MM.1S (cell line): ENCODE measurements around the gene CA10.

Experiments
- DNase-seq: peaks from one replicate; pipeline ENCODE4 v3.0.0-alpha.2; 2015
- H2AFZ ChIP-seq: fragments of 300-600 bp; sonication (generic); 2 replicates; pipeline ENCODE4 v1.6.0; 2016; ENCODE audit warnings: antibody characterized with exemption, low read length
- H3F3A ChIP-seq: fragments of 300-600 bp; sonication (generic); 2 replicates; pipeline ENCODE4 v1.6.1; 2016; ENCODE audit warnings: mild to moderate bottlenecking, antibody characterized with exemption, low read length, moderate library complexity, mixed read lengths; ENCODE audit not compliant: insufficient read depth
- H3K27ac ChIP-seq: fragments of 300-600 bp; sonication (generic); 2 replicates; pipeline ENCODE4 v1.5.1; 2016; ENCODE audit warnings: mild to moderate bottlenecking, low read length
- H3K27me3 ChIP-seq: fragments of 300-600 bp; sonication (generic); replicated peaks from 2 replicates; pipeline ENCODE4 v1.6.0; 2016; ENCODE audit warnings: low read length; ENCODE audit not compliant: insufficient read depth
- H3K36me3 ChIP-seq: fragments of 300-600 bp; sonication (generic); replicated peaks from 2 replicates; pipeline ENCODE4 v1.6.1; 2016; ENCODE audit warnings: mild to moderate bottlenecking, low read length, mixed read lengths; ENCODE audit not compliant: insufficient read depth
- H3K4me1 ChIP-seq: fragments of 300-600 bp; sonication (generic); 2 replicates; pipeline ENCODE4 v1.6.1; 2016; ENCODE audit warnings: low read length, mixed read lengths
- H3K4me2 ChIP-seq: fragments of 300-600 bp; sonication (generic); 2 replicates; pipeline ENCODE4 v1.6.0; 2016; ENCODE audit warnings: low read depth, low read length
- H3K4me3 ChIP-seq: fragments of 300-600 bp; sonication (generic); 2 replicates; pipeline ENCODE4 v1.5.1; 2016; ENCODE audit warnings: low read length, mixed read lengths
- H3K79me2 ChIP-seq: fragments of 300-600 bp; sonication (generic); 2 replicates; pipeline ENCODE4 v1.6.1; 2016; ENCODE audit warnings: mixed run types, low read length, mixed read lengths
- H3K9ac ChIP-seq: fragments of 300-600 bp; sonication (generic); 2 replicates; pipeline ENCODE4 v1.6.1; 2016; ENCODE audit warnings: low read length, mixed read lengths
- H3K9me2 ChIP-seq: fragments of 300-600 bp; sonication (generic); replicated peaks from 2 replicates; pipeline ENCODE4 v1.6.1; 2016; ENCODE audit warnings: mild to moderate bottlenecking, low read length, mixed read lengths; ENCODE audit not compliant: insufficient read depth
- H3K9me3 ChIP-seq: fragments of 300-600 bp; sonication (generic); replicated peaks from 2 replicates; pipeline ENCODE4 v1.6.1; 2016; ENCODE audit warnings: mild to moderate bottlenecking, low read length, mixed read lengths; ENCODE audit not compliant: insufficient read depth
- H4K20me1 ChIP-seq: fragments of 300-600 bp; sonication (generic); 2 replicates; pipeline ENCODE4 v1.6.1; 2016; ENCODE audit warnings: mild to moderate bottlenecking, low read length, moderate library complexity, mixed read lengths; ENCODE audit not compliant: insufficient read depth
- EZH2 ChIP-seq: fragments of 300-600 bp; sonication (generic); optimal IDR thresholded peaks from 2 replicates; pipeline ENCODE3; 2017; ENCODE audit warnings: low read depth, mild to moderate bottlenecking, antibody characterized with exemption, low read length, mixed read lengths
- EZH2phosphoT487 ChIP-seq: fragments of 300-600 bp; sonication (generic); IDR thresholded peaks from 2 replicates; pipeline ENCODE4 v1.6.1; 2018; ENCODE audit warnings: antibody characterized with exemption, low read length
- TF ChIP-seq, protein P1 (sequence below): fragments of 300-600 bp; sonication (generic); IDR thresholded peaks from 2 replicates; pipeline ENCODE4 v1.5.1; 2016; ENCODE audit warnings: antibody characterized with exemption, low read length, mixed read lengths

The CA10 gene

DNA sequence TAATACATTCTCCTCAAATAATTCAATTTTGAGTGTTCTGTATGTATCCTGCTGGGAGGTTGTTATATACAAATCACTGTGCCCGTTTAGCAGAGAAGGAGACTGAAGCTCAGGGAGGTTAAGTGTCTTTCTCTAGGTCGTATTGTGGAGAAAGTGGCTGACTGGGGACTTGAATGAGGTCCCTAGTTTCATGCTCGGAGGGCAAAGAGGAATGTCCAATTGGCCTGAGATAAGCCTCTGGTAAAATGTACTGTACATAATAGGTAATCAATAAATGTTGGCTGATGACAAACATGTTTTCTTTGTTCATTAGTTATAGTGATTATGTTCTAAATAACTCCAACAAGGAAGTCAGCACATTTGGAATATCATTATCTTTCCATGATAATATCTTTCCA is 455.6 kb downstream of the CA10 start:
- Histone ChIP-seq H3K27ac (no peak overlapping the region), H3K4me3 (no peak overlapping the region), H3K9me2 (no peaks in the 10 kb centered on the region), H3K27me3 (no peaks in the 10 kb centered on the region), H3K4me1 (no peaks in the 10 kb centered on the region), H3K4me2 (no peak overlapping the region), H3K9me3 (no peaks in the 10 kb centered on the region), H3K9ac (no peak overlapping the region), H3K79me2 (no peaks in the 10 kb centered on the region), H2AFZ (no peak overlapping the region), H4K20me1 (no peaks in the 10 kb centered on the region), H3K36me3 (no peaks in the 10 kb centered on the region), H3F3A (no peaks in the 10 kb centered on the region)
- DNase-seq: no peak
- TF ChIP-seq EZH2phosphoT487 (no peak), EZH2 (no peak)
- TF ChIP-seq, protein P1, sequence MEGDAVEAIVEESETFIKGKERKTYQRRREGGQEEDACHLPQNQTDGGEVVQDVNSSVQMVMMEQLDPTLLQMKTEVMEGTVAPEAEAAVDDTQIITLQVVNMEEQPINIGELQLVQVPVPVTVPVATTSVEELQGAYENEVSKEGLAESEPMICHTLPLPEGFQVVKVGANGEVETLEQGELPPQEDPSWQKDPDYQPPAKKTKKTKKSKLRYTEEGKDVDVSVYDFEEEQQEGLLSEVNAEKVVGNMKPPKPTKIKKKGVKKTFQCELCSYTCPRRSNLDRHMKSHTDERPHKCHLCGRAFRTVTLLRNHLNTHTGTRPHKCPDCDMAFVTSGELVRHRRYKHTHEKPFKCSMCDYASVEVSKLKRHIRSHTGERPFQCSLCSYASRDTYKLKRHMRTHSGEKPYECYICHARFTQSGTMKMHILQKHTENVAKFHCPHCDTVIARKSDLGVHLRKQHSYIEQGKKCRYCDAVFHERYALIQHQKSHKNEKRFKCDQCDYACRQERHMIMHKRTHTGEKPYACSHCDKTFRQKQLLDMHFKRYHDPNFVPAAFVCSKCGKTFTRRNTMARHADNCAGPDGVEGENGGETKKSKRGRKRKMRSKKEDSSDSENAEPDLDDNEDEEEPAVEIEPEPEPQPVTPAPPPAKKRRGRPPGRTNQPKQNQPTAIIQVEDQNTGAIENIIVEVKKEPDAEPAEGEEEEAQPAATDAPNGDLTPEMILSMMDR: no peak

DNA sequence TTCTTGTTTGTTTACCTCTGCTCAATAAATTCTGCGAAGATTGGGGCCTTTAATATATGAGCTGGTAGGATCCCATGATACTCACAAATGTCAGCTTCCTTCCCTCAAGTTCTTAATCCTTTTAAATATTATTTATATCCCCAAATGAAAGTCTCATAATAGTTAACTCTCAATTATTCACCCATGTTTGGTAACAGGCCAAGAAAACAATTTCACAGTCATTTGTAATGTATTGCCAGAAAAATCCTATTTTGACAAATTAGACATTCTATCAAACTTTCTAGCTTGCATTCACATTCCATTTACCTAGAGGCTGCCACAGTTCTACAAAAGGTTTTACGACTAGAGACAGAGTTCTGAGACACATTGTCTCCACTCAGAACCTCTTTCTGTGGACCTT is 457.0 kb downstream of the CA10 start:
- TF ChIP-seq EZH2 (no peak), EZH2phosphoT487 (no peak)
- TF ChIP-seq, protein P1: no peak
- no peaks in the 10 kb centered on the region for H3F3A ChIP-seq
- H3K36me3 ChIP-seq: no peaks in the 10 kb centered on the region
- H3K4me3 ChIP-seq: no peak overlapping the region
- H3K27ac ChIP-seq: no peak overlapping the region
- H3K79me2 ChIP-seq: no peaks in the 10 kb centered on the region
- no peaks in the 10 kb centered on the region for H4K20me1 ChIP-seq
- H3K9me2 ChIP-seq: no peaks in the 10 kb centered on the region
- no peaks in the 10 kb centered on the region for H3K9me3 ChIP-seq
- no peak overlapping the region for H3K9ac ChIP-seq
- H3K4me1 ChIP-seq: no peaks in the 10 kb centered on the region
- H3K27me3 ChIP-seq: no peaks in the 10 kb centered on the region
- H3K4me2 ChIP-seq: no peak overlapping the region
- no peak for DNase-seq
- no peak overlapping the region for H2AFZ ChIP-seq

DNA sequence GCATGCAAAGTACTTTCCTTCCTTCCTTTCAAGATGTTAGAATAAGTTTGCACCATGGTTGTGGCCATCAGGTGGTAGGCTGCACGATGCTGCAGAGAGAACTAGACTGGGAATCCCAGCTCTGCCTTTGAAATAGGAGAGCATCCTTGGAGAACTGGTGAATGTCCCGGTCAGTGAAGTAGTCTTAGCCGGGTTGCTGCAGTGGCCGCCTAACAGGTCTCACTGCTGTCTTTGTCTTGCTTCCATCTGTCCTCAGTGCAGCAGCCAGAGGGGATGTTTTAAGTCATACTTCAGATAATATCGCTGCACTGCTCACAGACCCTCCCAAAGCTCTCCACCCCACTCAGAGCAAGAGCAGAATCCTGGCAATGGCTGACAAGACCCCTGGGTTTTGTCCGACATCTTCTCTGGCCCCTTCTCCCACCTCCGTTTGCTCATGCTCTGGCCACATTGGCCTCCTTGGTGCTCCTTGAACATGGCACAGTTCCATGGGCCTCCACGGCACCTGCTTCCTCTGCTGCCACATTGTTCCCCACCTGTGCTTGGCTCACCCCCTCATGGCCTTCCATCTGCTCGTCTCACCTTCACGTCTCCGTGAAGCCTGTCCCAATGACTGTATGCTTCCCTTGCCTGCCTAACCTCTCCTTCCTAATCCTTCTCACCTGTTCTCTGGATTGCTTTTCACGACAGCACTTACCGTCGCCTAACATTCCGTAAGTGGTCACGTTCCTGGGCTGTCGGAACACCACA is 458.3 kb downstream of the CA10 start:
- Histone ChIP-seq H3K79me2 (no peaks in the 10 kb centered on the region), H3K36me3 (no peaks in the 10 kb centered on the region), H4K20me1 (no peaks in the 10 kb centered on the region), H3K27ac (no peak overlapping the region), H2AFZ (no peak overlapping the region), H3K4me1 (no peaks in the 10 kb centered on the region), H3K4me3 (no peak overlapping the region), H3K9me2 (no peaks in the 10 kb centered on the region), H3K9me3 (no peaks in the 10 kb centered on the region), H3F3A (no peaks in the 10 kb centered on the region), H3K27me3 (no peaks in the 10 kb centered on the region), H3K9ac (no peak overlapping the region), H3K4me2 (no peak overlapping the region)
- DNase-seq: no peak
- TF ChIP-seq EZH2phosphoT487: no peak
- TF ChIP-seq EZH2: no peak
- TF ChIP-seq, protein P1: no peak
